Gastrocnemius medialis (tissue), 4 donors: ENCODE results near the gene CEP55. TPM values are rescaled to one million over a fixed set of nuclear protein-coding genes. Genes with fewer than 3 reads are reported as not detected.

ENCODE experiments used
- ATAC-seq, 2 donors: fragments of 150-250 bp; one replicate each; pipeline ENCODE4 v1.9.1; 2016
- DNase-seq, 2 donors: peaks; one replicate each; pipeline ENCODE4 v3.0.0-alpha.2; 2019
- H3K27ac ChIP-seq, 4 donors: fragments of 200-600 bp; sonication (generic); 1 replicate in 1 of 4; 2 replicates in 3 of 4; pipeline ENCODE4 v1.5.1; 2016 to 2018; ENCODE audit warnings: mild to moderate bottlenecking in 2 of 4, moderate library complexity in 1 of 4
- H3K27me3 ChIP-seq, 3 donors: fragments of 200-600 bp; sonication (generic) in 2 of 3; 1 replicate in 1 of 3; 2 replicates in 2 of 3; pipeline versions ENCODE4 v1.5.1 to v1.6.0; 2016 to 2019; ENCODE audit warnings: mild to moderate bottlenecking in 1 of 3, moderate library complexity in 1 of 3
- H3K36me3 ChIP-seq, 2 donors: fragments of 200-600 bp; sonication (generic) in 1 of 2; one replicate each; pipeline ENCODE4 v1.5.1; 2017 to 2018
- H3K4me1 ChIP-seq, 2 donors: fragments of 200-600 bp; sonication (generic) in 1 of 2; one replicate each; pipeline ENCODE4 v1.5.1; 2016 to 2017; ENCODE audit warnings: mild to moderate bottlenecking in 2 of 2
- H3K4me3 ChIP-seq, 4 donors: fragments of 200-600 bp; sonication (generic) in 3 of 4; 1 replicate in 1 of 4; 2 replicates in 3 of 4; pipeline ENCODE4 v1.5.1; 2016 to 2019; ENCODE audit warnings: mild to moderate bottlenecking in 2 of 4
- H3K9me3 ChIP-seq, 3 donors: fragments of 200-600 bp; sonication (generic) in 2 of 3; 1 replicate in 1 of 3; 2 replicates in 2 of 3; pipeline ENCODE4 v1.5.1; 2016 to 2019
- POLR2A ChIP-seq, 2 donors: fragments of 450-650 bp; IDR thresholded peaks; one replicate each; pipeline ENCODE4 v1.6.1; 2017; ENCODE audit warnings: antibody characterized with exemption in 2 of 2, mild to moderate bottlenecking in 2 of 2, moderate library complexity in 2 of 2
- in situ Hi-C, 4 donors: fragments of 200-750 bp; cut with MboI; loops; one replicate each; pipeline versions ENCODE4 v1.15.0 to v1.8.0; 2017; ENCODE audit warnings: low sequenced_read_pairs in 4 of 4
- intact Hi-C: fragments of 100-400 bp; cut with DNase I; formaldehyde crosslinking; loops from one replicate; pipeline ENCODE4 v1.15.1; 2023; ENCODE audit warnings: low total_unique reads
- total RNA-seq, 4 donors: library from RNA; depleted of rRNA; stranded (reverse); fragments of >200 nt; gene quantifications; one replicate each; pipeline versions ENCODE4 v1.1.0 to v1.2.3, GENCODE V29; 2016
- TF ChIP-seq, protein P1 (sequence below), 5 experiments: fragments of 450-650 bp in 3 of 5; fragments of 200-600 bp in 2 of 5; sonication (generic) in 2 of 5; IDR thresholded peaks in 4 of 5; conservative IDR thresholded peaks in 1 of 5; 1 replicate in 4 of 5; 2 replicates in 1 of 5; pipeline ENCODE4 v1.5.1; 2016 to 2019; ENCODE audit warnings: antibody characterized with exemption in 5 of 5, mild to moderate bottlenecking in 3 of 5, moderate library complexity in 3 of 5

Gene CEP55
- total RNA-seq, 4 donors from 2014 or later: 0.32 to 0.62 (median 0.37) TPM

DNA sequence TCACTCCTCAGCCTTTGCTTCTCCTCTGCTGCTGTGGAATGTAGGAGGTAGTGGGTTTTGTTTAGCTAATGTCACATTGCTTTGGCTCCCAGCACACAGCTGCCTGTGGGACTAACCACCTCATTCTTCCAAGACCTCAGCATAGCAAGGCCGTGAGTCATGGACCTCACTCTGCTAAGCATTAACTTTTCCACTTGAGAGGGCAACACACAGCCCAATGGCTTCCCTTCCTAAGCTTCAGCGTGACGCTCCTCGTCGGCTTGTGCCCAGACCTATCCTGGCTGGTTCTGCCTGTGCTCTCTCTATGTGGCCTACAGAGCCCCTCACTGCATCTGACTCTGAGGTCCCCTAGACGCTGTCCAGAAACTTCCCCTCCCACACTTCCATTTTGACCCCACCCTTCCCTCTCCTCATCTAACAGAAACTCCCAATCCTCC, 37.6 kb upstream of the CEP55 start:
- H3K27me3 ChIP-seq: peaks cover 0 to 6% (median 0%) of the 10 kb centered on the region in 3 donors
- intact Hi-C loops: no loop called here
- DNase-seq (peak; percentile 47 to 74), ATAC-seq (peak; percentile 88 to 91)
- H3K4me3 ChIP-seq: no peak overlapping the region
- H3K4me1 ChIP-seq: peaks cover 9 to 10% of the 10 kb centered on the region in 2 donors
- H3K27ac ChIP-seq: peak overlapping the region; percentile 60 to 73 (median 70)
- in situ Hi-C loops: no loop called here
- H3K36me3 ChIP-seq: no peaks in the 10 kb centered on the region
- no peaks in the 10 kb centered on the region for H3K9me3 ChIP-seq
- TF ChIP-seq, protein P1, sequence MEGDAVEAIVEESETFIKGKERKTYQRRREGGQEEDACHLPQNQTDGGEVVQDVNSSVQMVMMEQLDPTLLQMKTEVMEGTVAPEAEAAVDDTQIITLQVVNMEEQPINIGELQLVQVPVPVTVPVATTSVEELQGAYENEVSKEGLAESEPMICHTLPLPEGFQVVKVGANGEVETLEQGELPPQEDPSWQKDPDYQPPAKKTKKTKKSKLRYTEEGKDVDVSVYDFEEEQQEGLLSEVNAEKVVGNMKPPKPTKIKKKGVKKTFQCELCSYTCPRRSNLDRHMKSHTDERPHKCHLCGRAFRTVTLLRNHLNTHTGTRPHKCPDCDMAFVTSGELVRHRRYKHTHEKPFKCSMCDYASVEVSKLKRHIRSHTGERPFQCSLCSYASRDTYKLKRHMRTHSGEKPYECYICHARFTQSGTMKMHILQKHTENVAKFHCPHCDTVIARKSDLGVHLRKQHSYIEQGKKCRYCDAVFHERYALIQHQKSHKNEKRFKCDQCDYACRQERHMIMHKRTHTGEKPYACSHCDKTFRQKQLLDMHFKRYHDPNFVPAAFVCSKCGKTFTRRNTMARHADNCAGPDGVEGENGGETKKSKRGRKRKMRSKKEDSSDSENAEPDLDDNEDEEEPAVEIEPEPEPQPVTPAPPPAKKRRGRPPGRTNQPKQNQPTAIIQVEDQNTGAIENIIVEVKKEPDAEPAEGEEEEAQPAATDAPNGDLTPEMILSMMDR (IDR thresholded peaks at IDR 0.05 in 4 of 5, conservative IDR thresholded peaks at IDR 0.05 in 1 of 5): no peak
- TF ChIP-seq POLR2A (IDR thresholded peaks at IDR 0.05): no peak

DNA sequence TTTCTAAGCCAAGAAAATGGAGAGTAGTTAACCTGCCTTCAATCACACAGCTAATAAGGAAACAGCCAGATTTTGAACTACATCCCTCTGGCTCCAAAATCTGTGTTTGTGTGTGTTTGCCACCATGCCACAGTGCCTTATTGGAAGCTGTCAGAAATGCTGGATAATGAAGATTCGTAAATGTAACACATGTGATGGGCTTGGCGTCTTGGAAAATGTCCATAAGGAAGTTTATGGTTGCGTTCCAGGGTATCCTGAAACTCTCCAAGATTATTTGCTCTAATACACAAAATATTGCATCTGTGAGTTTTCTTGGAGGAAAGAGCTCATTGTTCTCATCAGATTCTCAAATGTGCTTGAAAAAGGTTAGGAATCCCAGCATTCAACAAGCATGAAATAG, 36.9 kb upstream of the CEP55 start:
- ATAC-seq: no peak
- Histone ChIP-seq H3K4me3 (no peak overlapping the region), H3K9me3 (no peaks in the 10 kb centered on the region), H3K4me1 (peaks cover 13 to 16% of the 10 kb centered on the region in 2 donors), H3K27me3 (peaks cover 0 to 6% (median 0%) of the 10 kb centered on the region in 3 donors), H3K27ac (peak overlapping the region; percentile 60 to 73 (median 70)), H3K36me3 (no peaks in the 10 kb centered on the region)
- in situ Hi-C loops (no loop called here), intact Hi-C loops (no loop called here)
- no peak for TF ChIP-seq POLR2A (IDR thresholded peaks at IDR 0.05)
- TF ChIP-seq, protein P1 (IDR thresholded peaks at IDR 0.05 in 4 of 5, conservative IDR thresholded peaks at IDR 0.05 in 1 of 5): no peak
- DNase-seq: no peak

DNA sequence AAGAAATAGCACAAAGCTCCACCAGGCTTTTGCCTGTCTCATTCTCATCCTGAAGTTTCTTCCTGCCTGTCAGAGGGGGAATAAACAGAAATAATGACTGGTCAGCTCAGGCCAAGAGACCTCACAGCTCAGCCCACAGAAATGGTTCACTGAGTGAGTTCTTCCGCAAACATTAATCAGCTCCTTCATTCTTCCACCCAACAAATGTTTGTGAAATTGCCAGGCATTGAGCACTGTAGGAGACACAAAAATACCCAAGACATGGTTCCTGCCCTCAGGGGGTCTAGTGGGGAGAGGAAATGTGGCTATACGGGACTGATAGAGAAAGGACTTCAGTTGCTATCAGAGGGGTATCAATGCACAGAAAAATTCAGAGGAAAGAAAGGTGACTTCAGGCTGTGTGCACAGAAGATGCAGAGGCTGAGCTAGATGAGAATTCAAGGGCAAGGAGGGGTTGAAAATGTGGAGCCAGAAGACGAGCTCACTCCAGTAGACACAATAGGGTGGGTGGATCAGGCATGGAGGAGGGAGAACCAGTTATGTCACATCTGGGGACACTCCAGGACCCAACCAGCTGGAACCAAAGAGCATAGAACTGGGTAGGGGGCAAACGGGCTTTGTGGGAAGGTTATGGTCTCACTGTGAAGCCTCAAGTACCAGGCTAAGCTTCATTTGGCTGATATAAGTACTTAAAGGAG, 35.2 kb upstream of the CEP55 start:
- in situ Hi-C loops (no loop called here), intact Hi-C loops (loop anchor here (2.0 kb wide), 1 partner anchor 16 kb away; no protein-coding TSS in a partner anchor)
- no peaks in the 10 kb centered on the region for H3K9me3 ChIP-seq
- TF ChIP-seq, protein P1 (IDR thresholded peaks at IDR 0.05 in 4 of 5, conservative IDR thresholded peaks at IDR 0.05 in 1 of 5): no peak
- TF ChIP-seq POLR2A (IDR thresholded peaks at IDR 0.05): no peak
- ATAC-seq (no peak), DNase-seq (no peak)
- no peak overlapping the region for H3K4me3 ChIP-seq
- peaks cover 20 to 31% of the 10 kb centered on the region in 2 donors for H3K4me1 ChIP-seq
- peak overlapping the region; percentile 33 to 61 (median 44) for H3K27ac ChIP-seq
- H3K36me3 ChIP-seq: no peaks in the 10 kb centered on the region
- peaks cover 0 to 6% (median 0%) of the 10 kb centered on the region in 3 donors for H3K27me3 ChIP-seq

DNA sequence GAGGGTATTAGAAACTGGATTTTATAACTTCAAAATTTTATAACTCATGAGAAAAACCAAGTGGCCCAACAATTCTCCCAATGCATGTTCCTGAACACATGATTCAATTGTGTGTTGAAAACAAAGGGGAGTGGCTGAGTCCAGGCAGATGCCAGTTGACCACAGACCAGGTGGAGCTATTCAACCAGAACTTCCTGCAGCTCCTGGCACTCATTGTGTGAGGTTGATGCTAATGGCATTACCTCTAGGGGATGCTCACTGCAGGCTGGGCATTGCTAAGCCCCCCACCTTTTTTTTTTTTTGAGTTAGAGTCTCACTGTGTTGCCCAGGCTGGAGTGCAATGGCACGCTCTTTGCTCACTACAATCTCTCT, 34.6 kb upstream of the CEP55 start:
- ATAC-seq (no peak), DNase-seq (no peak)
- Histone ChIP-seq H3K4me3 (no peak overlapping the region), H3K4me1 (peaks cover 21 to 36% of the 10 kb centered on the region in 2 donors), H3K27me3 (peaks cover 0 to 6% (median 0%) of the 10 kb centered on the region in 3 donors), H3K9me3 (no peaks in the 10 kb centered on the region), H3K36me3 (no peaks in the 10 kb centered on the region), H3K27ac (peak overlapping the region in 3 of 4 donors; percentile 36 to 86 (median 53))
- intact Hi-C loops: loop anchor here (2.0 kb wide), 1 partner anchor 17 kb away; no protein-coding TSS in a partner anchor
- in situ Hi-C loops: no loop called here
- TF ChIP-seq, protein P1 (IDR thresholded peaks at IDR 0.05 in 4 of 5, conservative IDR thresholded peaks at IDR 0.05 in 1 of 5): no peak
- TF ChIP-seq POLR2A (IDR thresholded peaks at IDR 0.05): no peak
